Keratinocyte (primary cell): Measurements from ENCODE around the gene AHNAK2.

Source experiments
- EZH2 ChIP-seq: IDR thresholded peaks from one replicate; pipeline ENCODE4 v1.6.1; 2012; ENCODE audit warnings: inconsistent platforms, mild to moderate bottlenecking, low read length, moderate library complexity
- TF ChIP-seq, protein P1 (sequence below), 3 experiments: IDR thresholded peaks in 1 of 3; conservative IDR thresholded peaks in 1 of 3; optimal IDR thresholded peaks in 1 of 3; 2 replicates in 2 of 3; 3 replicates in 1 of 3; pipeline versions ENCODE3 to v1.5.1; 2011; ENCODE audit warnings: low read length in 3 of 3, mild to moderate bottlenecking in 3 of 3, moderate library complexity in 2 of 3, control low read depth in 1 of 3, inconsistent platforms in 1 of 3; ENCODE audit not compliant: insufficient read depth in 2 of 3; ENCODE audit errors: extremely low read depth in 1 of 3

DNA sequence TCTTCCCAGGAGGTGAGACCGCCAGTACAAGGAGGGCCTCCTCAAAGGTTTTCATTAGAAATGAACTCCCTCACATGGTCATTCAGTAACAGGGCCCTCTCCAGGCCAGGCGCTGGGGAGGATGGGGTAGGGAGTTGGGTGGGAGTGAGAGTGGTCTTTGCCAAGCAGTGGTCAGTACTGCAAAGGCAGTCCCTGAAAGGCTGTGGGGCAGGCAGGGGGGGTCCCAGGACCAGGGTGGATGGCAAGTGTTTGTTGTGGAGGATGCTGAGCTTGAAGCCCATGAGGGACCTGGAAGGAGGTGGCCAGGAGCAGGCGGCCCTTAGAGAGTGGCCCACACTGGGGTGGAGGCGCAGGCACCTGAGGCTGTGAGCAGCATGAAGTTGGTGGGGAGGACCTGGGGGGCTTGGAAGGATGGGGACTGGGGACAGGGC, 87.0 kb downstream of the AHNAK2 start:
- TF ChIP-seq, protein P1, sequence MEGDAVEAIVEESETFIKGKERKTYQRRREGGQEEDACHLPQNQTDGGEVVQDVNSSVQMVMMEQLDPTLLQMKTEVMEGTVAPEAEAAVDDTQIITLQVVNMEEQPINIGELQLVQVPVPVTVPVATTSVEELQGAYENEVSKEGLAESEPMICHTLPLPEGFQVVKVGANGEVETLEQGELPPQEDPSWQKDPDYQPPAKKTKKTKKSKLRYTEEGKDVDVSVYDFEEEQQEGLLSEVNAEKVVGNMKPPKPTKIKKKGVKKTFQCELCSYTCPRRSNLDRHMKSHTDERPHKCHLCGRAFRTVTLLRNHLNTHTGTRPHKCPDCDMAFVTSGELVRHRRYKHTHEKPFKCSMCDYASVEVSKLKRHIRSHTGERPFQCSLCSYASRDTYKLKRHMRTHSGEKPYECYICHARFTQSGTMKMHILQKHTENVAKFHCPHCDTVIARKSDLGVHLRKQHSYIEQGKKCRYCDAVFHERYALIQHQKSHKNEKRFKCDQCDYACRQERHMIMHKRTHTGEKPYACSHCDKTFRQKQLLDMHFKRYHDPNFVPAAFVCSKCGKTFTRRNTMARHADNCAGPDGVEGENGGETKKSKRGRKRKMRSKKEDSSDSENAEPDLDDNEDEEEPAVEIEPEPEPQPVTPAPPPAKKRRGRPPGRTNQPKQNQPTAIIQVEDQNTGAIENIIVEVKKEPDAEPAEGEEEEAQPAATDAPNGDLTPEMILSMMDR (optimal IDR thresholded peaks at IDR 0.05 in 1 of 3, IDR thresholded peaks at IDR 0.05 in 1 of 3, conservative IDR thresholded peaks at IDR 0.05 in 1 of 3; ENCODE audit: extremely low read depth in 1 of 3, insufficient read depth in 2 of 3, low read length in 3 of 3) = no peak
- TF ChIP-seq EZH2 = no peak
